HG02571 (cell line): ENCODE data around the gene SLAMF8.

Experiments
- ATAC-seq: cut with Tn5 transposase; IDR thresholded peaks from one replicate; pipeline ENCODE4 v1.9.1; 2021; ENCODE audit warnings: mild to moderate bottlenecking, moderate library complexity; ENCODE audit not compliant: unreplicated experiment

Gene SLAMF8

DNA sequence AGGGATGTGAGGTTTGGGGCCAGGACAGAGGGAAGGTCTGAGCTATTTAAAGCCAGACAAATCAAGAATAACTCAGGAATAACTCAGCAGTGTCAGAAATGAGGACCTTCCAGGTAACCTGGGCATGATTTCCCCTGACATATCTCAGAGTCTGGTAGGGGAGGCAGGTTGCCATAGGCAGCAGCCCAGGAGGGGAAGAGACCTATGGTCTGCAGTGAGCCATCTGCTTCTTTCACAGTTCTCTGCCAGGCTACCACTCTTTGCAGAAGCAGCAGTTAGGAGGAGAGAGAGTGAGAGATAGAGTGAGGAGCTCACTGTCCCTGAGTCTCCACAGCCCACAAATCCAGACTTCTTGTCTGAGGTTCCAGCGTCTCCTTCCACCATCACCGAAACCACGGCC lies 42.1 kb downstream of the SLAMF8 start:
- ATAC-seq = no peak

- ATAC-seq = no peak
Observed at GRCh38 chr1:159869173-159869572, 42.5 kb downstream of the SLAMF8 start.

DNA sequence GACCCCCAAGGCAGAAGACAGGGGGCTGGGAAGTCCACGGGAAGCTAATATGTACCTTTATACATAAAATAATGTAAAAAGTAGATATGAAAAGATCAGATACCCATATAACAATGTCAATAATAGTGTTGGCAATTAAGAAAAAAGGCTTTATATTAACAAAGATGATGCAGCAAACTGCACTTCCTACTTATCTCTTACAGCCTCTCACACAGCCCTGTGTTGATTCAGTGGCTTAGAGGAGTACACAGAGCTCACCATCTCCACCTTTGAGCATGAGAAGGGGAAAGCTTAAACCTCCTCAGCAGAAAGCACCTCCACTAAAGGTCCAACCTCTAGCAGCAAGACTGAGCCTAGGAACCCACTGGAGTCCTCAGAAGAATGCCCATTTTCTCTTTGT lies 42.9 kb downstream of the SLAMF8 start:
- no peak for ATAC-seq

- no peak for ATAC-seq
Observed at GRCh38 chr1:159870704-159871103, 44.0 kb downstream of the SLAMF8 start.

DNA sequence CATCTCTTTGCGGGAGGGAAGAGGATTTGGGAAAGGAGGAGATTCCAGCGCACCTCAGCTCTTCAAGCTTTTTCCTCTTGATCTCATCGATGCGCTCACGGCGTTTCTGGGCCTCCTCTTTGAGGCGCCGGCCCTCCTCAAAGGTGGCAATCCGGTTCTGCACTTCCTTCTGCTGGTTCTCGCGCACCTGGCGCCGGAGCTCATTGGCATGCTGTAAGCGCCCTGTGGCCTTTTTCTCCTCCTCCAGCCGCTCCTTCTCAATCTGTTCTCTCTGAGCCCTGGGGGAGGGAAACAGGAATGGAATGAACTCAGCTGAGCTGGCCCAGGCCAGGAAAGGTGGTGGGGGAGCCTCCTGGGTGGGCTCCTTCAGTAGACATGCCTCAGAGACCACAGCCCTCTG lies 46.2 kb downstream of the SLAMF8 start:
- no peak for ATAC-seq

DNA sequence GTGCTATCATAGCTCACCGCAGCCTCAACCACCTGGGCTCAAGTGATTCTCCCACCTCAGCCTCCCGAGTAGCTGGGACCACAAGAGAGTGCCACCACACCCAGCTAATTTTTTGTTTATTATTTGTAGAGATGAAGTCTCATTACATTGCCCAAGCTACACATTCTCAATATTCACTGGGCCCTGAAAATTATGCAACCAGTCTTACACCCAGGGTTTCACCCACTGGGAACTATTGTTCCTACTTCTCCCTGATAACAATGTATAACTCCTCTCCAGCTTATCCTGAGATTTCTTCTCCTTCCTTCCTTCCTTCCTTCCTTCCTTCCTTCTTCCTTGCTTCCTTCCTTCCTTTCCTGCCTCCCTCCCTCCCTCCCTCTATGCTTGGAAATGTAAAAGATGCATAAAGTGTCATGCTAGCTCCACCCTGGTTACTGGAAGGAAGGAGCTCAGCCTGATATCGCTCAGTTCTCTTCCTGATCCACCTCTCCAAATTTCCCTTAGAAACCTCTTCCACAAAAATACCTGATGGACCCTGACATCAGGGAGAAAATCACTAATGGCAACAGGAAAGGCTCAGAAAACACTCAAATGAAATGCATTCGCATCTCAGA lies 47.0 kb downstream of the SLAMF8 start:
- ATAC-seq = no peak

DNA sequence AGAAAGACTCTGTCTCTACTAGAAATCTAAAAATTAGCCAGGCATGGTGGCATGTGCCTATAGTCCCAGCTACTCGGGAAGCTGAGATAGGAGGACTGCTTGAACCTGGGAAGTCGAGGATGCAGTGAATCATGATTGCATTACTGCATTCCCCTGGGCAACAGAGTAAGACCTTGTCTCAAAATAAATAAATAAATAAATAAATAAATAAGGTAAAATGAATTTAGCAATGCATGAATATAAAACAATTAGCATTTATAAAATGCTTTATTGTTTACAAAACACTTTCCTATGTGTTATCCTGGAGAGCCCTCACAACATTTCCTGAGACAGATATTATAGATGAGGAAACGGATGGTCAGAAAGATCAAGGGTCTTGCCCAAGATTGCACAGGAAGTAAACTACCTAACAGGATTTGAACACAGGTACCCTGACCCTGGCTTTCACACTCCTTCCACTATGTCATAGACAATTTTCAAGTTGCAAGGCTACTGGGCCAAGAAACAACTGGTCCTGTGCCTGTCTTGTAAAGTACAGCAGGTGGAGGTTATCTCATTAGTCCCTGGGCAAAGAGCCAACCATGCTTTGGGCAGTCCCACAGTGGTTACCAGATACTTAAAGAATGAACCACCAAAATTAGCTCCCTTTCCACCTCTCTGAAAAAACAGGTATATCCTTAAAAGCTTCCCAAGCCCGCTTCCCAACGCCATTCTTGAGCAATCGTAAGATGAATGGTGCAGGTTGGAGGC lies 51.2 kb downstream of the SLAMF8 start:
- ATAC-seq = no peak

DNA sequence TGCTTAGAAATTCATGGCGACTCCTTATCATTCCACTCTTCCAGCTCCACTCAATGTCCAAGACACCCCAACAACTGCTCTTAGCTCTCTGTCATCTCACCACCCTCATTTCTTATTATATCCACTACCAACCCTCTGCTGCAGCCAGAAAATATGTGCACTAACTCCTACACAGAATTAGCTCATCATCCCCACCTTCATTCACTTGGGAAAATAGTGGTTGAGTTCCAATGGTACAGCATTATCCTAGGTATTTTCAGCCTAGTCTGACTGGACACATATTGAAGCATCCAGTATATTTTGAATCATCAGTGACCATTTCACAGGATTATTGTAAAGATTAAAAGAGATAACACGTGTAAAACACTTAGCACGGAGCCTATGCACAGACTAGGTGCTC lies 52.5 kb downstream of the SLAMF8 start:
- no peak for ATAC-seq

DNA sequence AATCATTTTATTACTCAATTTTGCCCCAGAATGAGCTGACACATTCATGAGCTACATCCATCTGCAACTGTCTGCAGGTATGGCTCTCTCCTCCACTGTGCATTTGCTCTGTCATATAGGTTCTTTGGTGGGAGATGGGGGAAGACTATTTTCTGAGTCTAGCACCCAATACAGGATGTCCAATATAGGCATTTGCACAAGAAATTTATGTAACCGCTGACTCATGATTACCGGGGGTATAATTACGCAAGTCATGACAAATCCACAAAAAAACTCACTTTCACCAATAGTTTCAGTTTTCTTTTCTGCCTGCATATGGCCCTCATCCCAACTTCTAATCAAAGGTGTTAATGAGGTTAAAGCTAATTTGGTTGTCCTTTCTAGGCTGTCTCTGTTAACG lies 53.3 kb downstream of the SLAMF8 start:
- no peak for ATAC-seq

DNA sequence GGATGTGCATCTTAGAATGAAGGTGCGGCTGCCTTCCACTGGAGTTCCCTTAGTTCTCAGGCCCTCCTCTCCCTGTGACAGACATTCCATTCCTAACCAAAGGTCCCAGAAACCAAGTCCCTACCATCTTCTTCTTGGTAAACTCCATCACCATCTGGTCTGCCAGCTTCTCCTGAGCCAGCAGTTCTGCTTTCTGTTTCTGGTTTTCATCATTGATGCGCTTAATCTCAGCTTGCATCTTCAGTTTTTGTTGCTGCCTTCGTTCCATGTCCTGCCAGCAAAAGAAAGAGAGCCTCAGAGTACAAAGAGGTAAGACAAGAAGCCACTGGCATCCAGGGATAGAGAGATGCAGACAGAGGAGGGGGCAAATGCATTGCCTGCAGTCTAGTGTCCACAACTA lies 53.8 kb downstream of the SLAMF8 start:
- ATAC-seq = no peak

- no peak for ATAC-seq
Observed at GRCh38 chr1:159881622-159882526, 55.2 kb downstream of the SLAMF8 start.

DNA sequence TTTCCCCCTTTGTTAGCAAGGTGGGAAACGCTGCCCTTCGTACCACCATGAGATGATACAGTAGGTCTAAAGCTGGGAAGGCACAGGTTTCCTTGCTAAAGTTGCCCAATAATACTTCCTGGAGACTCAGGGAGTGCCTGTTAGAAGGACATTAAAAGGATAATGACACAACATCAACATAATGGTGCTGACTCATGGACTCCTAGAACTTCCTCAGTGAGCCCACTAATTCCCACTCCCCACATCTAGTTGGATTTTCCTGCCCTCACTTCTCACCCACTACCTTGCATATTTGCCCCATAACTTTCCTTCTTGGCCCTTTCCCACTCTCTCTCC lies 55.8 kb downstream of the SLAMF8 start:
- ATAC-seq = no peak

GRCh38 chr1:159883134-159883533 lies 56.5 kb downstream of the SLAMF8 start:
- ATAC-seq = no peak

DNA sequence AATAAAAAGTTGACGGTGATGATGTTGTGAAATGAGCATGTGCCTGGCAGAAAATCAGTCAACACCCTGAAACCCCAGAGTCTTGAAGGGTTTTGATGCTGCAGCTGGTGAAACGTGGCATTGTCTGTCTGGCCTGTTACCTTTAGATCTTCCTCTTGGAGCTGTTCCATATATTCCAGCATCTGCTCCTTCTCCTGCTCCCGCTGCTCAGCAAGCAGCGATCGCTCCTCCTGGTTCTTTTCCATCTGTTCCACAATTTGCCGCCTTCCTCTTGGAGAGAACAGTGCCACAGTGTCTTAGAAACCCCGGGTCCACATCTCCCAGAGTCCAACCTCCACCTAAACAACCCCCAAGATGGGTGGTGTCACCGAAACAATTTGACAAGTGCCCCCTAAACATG lies 57.6 kb downstream of the SLAMF8 start:
- no peak for ATAC-seq
